Measurements from ENCODE around the gene KRTAP19-7.

KRTAP19-7 gene

DNA sequence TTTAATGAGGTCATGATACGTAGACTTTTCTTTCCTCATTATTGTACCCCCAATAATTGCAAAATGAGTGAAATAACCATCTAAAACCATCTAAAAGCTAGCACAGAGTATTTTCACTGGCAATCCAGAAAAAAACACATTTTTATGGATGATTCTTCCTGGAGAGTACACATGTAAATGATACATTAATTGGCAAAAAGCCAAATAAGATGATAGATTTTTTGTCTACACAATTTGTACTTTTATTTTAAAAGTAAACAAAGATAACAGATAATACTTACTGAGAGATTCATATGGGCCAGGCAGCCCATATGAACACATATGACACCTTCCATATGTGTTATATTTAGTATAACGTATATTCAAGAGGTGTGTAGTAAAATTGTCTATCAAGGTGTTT lies 2.5 kb upstream of the KRTAP19-7 start:
- ATAC-seq: no peak
- TF ChIP-seq ARNTL (CRISPR knock-in tag; IDR thresholded peaks at IDR 0.05; ENCODE audit: borderline replicate concordance, low read depth) (no peak), ISL1 (CRISPR knock-in tag; IDR thresholded peaks at IDR 0.05) (no peak), TOX (CRISPR knock-in tag; IDR thresholded peaks at IDR 0.05; ENCODE audit: borderline replicate concordance) (no peak), ZFP30 (CRISPR knock-in tag; IDR thresholded peaks at IDR 0.05) (no peak), GLIS3 (CRISPR knock-in tag; IDR thresholded peaks at IDR 0.05) (no peak), ZNF8 (CRISPR knock-in tag; IDR thresholded peaks at IDR 0.05) (no peak), PPARA (CRISPR knock-in tag; IDR thresholded peaks at IDR 0.05; ENCODE audit: borderline replicate concordance) (no peak), SNAI2 (CRISPR knock-in tag; IDR thresholded peaks at IDR 0.05) (no peak), CSDC2 (CRISPR knock-in tag; IDR thresholded peaks at IDR 0.05) (no peak), RARB (CRISPR knock-in tag; IDR thresholded peaks at IDR 0.05) (no peak), ZC3H10 (CRISPR knock-in tag; IDR thresholded peaks at IDR 0.05) (no peak)
- TF ChIP-seq, protein P1, sequence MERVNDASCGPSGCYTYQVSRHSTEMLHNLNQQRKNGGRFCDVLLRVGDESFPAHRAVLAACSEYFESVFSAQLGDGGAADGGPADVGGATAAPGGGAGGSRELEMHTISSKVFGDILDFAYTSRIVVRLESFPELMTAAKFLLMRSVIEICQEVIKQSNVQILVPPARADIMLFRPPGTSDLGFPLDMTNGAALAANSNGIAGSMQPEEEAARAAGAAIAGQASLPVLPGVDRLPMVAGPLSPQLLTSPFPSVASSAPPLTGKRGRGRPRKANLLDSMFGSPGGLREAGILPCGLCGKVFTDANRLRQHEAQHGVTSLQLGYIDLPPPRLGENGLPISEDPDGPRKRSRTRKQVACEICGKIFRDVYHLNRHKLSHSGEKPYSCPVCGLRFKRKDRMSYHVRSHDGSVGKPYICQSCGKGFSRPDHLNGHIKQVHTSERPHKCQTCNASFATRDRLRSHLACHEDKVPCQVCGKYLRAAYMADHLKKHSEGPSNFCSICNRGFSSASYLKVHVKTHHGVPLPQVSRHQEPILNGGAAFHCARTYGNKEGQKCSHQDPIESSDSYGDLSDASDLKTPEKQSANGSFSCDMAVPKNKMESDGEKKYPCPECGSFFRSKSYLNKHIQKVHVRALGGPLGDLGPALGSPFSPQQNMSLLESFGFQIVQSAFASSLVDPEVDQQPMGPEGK (CRISPR knock-in tag; IDR thresholded peaks at IDR 0.05; ENCODE audit: borderline replicate concordance): no peak
- TF ChIP-seq, protein P2, sequence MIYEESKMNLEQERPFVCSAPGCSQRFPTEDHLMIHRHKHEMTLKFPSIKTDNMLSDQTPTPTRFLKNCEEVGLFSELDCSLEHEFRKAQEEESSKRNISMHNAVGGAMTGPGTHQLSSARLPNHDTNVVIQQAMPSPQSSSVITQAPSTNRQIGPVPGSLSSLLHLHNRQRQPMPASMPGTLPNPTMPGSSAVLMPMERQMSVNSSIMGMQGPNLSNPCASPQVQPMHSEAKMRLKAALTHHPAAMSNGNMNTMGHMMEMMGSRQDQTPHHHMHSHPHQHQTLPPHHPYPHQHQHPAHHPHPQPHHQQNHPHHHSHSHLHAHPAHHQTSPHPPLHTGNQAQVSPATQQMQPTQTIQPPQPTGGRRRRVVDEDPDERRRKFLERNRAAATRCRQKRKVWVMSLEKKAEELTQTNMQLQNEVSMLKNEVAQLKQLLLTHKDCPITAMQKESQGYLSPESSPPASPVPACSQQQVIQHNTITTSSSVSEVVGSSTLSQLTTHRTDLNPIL (CRISPR knock-in tag; IDR thresholded peaks at IDR 0.05; ENCODE audit: low read depth): no peak
- TF ChIP-seq, protein P3, sequence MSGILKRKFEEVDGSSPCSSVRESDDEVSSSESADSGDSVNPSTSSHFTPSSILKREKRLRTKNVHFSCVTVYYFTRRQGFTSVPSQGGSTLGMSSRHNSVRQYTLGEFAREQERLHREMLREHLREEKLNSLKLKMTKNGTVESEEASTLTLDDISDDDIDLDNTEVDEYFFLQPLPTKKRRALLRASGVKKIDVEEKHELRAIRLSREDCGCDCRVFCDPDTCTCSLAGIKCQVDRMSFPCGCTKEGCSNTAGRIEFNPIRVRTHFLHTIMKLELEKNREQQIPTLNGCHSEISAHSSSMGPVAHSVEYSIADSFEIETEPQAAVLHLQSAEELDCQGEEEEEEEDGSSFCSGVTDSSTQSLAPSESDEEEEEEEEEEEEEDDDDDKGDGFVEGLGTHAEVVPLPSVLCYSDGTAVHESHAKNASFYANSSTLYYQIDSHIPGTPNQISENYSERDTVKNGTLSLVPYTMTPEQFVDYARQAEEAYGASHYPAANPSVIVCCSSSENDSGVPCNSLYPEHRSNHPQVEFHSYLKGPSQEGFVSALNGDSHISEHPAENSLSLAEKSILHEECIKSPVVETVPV (CRISPR knock-in tag; IDR thresholded peaks at IDR 0.05): no peak

DNA sequence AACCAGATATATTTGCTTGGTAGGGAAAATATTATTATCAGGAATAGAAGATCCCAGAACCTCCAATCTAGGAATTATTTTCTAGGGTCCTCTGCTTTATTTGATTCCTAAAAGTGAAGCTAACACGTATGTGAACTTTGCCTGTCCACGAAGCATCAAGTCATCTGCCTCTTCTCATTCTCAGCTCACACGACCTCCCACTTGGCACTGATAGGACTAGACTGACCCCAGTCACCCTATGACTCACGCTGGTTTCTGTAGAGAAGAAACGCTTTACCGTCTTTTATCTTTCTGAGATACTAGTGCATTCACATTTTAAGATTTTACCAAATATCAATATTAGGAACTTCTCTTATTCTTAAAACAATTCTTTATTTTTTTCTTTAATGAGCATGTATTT lies 2.0 kb upstream of the KRTAP19-7 start:
- TF ChIP-seq ZFP3 (CRISPR knock-in tag; IDR thresholded peaks at IDR 0.05) (no peak), ZC3H10 (CRISPR knock-in tag; IDR thresholded peaks at IDR 0.05) (no peak), ZFP30 (CRISPR knock-in tag; IDR thresholded peaks at IDR 0.05) (no peak)
- no peak for ATAC-seq

DNA sequence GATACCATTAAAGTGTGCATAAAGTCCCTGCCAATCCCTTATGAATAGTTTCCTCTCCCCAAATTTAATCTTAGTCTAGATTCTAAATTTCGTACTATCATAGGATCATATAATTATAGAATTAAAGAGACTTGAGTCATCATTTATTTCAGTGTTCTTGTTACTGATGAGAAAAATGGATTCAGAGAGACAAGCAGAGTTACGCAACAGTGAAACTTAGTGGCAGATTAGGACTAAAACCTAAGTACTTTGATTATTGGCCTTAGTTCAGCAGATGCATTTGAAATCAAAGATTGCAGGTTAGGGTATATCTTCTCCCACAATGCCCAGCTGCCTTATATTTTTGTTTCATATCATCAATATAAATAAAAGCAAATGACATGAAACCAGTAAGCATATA lies 843 bp upstream of the KRTAP19-7 start:
- ATAC-seq: no peak

DNA sequence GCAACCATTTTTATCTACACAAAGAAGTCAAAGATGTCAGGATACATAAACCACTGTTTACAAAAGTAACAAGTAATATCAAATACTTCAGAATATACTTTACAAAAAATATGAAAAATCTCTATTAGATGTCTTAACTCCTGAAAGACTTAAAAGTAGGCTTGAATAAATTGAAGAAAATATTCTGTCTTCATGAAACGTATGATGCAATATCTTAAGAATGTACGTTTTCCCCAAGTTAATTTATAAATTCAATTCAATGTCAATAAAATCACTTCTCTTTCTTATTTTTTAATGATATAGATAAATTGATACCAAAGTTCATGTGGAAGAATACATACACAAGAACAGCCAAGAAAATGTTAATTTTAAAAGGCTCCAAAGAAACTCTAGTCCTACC lies 6.0 kb downstream of the KRTAP19-7 start:
- no peak for ATAC-seq
- TF ChIP-seq ISL1 (CRISPR knock-in tag; IDR thresholded peaks at IDR 0.05) (no peak), ZFP30 (CRISPR knock-in tag; IDR thresholded peaks at IDR 0.05) (no peak), ARNTL (CRISPR knock-in tag; IDR thresholded peaks at IDR 0.05; ENCODE audit: borderline replicate concordance, low read depth) (no peak), ZC3H10 (CRISPR knock-in tag; IDR thresholded peaks at IDR 0.05) (no peak), ZNF8 (CRISPR knock-in tag; IDR thresholded peaks at IDR 0.05) (no peak), ZFP3 (CRISPR knock-in tag; IDR thresholded peaks at IDR 0.05) (no peak), RARB (CRISPR knock-in tag; IDR thresholded peaks at IDR 0.05) (no peak), ZNF565 (CRISPR knock-in tag; conservative IDR thresholded peaks at IDR 0.05; ENCODE audit: low read depth) (no peak), BACH2 (CRISPR knock-in tag; IDR thresholded peaks at IDR 0.05; ENCODE audit: borderline replicate concordance) (no peak), GLIS3 (CRISPR knock-in tag; IDR thresholded peaks at IDR 0.05) (no peak), PPARA (CRISPR knock-in tag; IDR thresholded peaks at IDR 0.05; ENCODE audit: borderline replicate concordance) (no peak), TOX (CRISPR knock-in tag; IDR thresholded peaks at IDR 0.05; ENCODE audit: borderline replicate concordance) (no peak), ESRRG (CRISPR knock-in tag; IDR thresholded peaks at IDR 0.05) (no peak), TCF4 (CRISPR knock-in tag; IDR thresholded peaks at IDR 0.05; ENCODE audit: borderline replicate concordance) (no peak)
- TF ChIP-seq, protein P4, sequence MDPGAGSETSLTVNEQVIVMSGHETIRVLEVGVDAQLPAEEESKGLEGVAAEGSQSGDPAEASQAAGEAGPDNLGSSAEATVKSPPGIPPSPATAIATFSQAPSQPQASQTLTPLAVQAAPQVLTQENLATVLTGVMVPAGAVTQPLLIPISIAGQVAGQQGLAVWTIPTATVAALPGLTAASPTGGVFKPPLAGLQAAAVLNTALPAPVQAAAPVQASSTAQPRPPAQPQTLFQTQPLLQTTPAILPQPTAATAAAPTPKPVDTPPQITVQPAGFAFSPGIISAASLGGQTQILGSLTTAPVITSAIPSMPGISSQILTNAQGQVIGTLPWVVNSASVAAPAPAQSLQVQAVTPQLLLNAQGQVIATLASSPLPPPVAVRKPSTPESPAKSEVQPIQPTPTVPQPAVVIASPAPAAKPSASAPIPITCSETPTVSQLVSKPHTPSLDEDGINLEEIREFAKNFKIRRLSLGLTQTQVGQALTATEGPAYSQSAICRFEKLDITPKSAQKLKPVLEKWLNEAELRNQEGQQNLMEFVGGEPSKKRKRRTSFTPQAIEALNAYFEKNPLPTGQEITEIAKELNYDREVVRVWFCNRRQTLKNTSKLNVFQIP (CRISPR knock-in tag; IDR thresholded peaks at IDR 0.05; ENCODE audit: borderline replicate concordance, low read depth): no peak
- TF ChIP-seq, protein P2 (CRISPR knock-in tag; IDR thresholded peaks at IDR 0.05; ENCODE audit: low read depth): no peak
- TF ChIP-seq, protein P3 (CRISPR knock-in tag; IDR thresholded peaks at IDR 0.05): no peak
- TF ChIP-seq, protein P1 (CRISPR knock-in tag; IDR thresholded peaks at IDR 0.05; ENCODE audit: borderline replicate concordance): no peak

More for the DNA sequence above, 843 bp upstream of the KRTAP19-7 start:
- TF ChIP-seq ZFP30 (CRISPR knock-in tag; IDR thresholded peaks at IDR 0.05): no peak
- TF ChIP-seq, protein P4 (CRISPR knock-in tag; IDR thresholded peaks at IDR 0.05; ENCODE audit: borderline replicate concordance, low read depth): no peak

All from SK-N-SH treated with all-trans-retinoic acid at 6 μM for 48 hours (cell line).